SK-N-DZ (cell line): Measurements from ENCODE around the gene SMIM44.

Source experiments
- DNase-seq: peaks from one replicate; pipeline ENCODE4 v3.0.0-alpha.2; 2015; ENCODE audit warnings: low spot score

Gene SMIM44

GRCh38 chr19:3478409-3479176, 4.6 kb downstream of the SMIM44 start:
- no peak for DNase-seq

- DNase-seq: no peak
Measured at GRCh38 chr19:3477951-3478350, 5.3 kb downstream of the SMIM44 start.

GRCh38 chr19:3477506-3477905, 5.7 kb downstream of the SMIM44 start:
- no peak for DNase-seq

GRCh38 chr19:3476830-3477229, 6.4 kb downstream of the SMIM44 start:
- DNase-seq: no peak

- DNase-seq: no peak
Measured at GRCh38 chr19:3475449-3475848, 7.8 kb downstream of the SMIM44 start.

- DNase-seq: no peak
Measured at GRCh38 chr19:3474614-3475013, 8.6 kb downstream of the SMIM44 start.

GRCh38 chr19:3474010-3474409, 9.2 kb downstream of the SMIM44 start:
- no peak for DNase-seq

GRCh38 chr19:3471954-3472655, 11.1 kb downstream of the SMIM44 start:
- DNase-seq: no peak

GRCh38 chr19:3470500-3471128, 12.6 kb downstream of the SMIM44 start:
- DNase-seq: no peak

GRCh38 chr19:3469638-3470499, 13.4 kb downstream of the SMIM44 start:
- no peak for DNase-seq

GRCh38 chr19:3468211-3468610, 15.0 kb downstream of the SMIM44 start:
- DNase-seq: no peak

GRCh38 chr19:3467437-3468198, 15.6 kb downstream of the SMIM44 start:
- DNase-seq: no peak

GRCh38 chr19:3466635-3467034, 16.6 kb downstream of the SMIM44 start:
- no peak for DNase-seq

GRCh38 chr19:3465552-3465951, 17.7 kb downstream of the SMIM44 start:
- no peak for DNase-seq

- DNase-seq: no peak
Measured at GRCh38 chr19:3464587-3465235, 18.5 kb downstream of the SMIM44 start.

GRCh38 chr19:3463714-3464586, 19.3 kb downstream of the SMIM44 start:
- DNase-seq: no peak

GRCh38 chr19:3462991-3463713, 20.1 kb downstream of the SMIM44 start:
- DNase-seq: no peak

GRCh38 chr19:3459965-3460582, 23.2 kb downstream of the SMIM44 start:
- DNase-seq: no peak
